Esophagus squamous epithelium (tissue), 5 donors: Measurements from ENCODE around the gene TIAM2. TPM values are rescaled to one million over a fixed set of nuclear protein-coding genes. Genes with fewer than 3 reads are reported as not detected.

ENCODE experiments used
- DNase-seq: peaks from one replicate; lab custom pipeline; 2025; lab: John Stamatoyannopoulos, UW
- H3K27ac ChIP-seq, 4 donors: fragments of 200-600 bp; sonication (generic); one replicate each; pipeline ENCODE4 v1.5.1; 2016 to 2019; ENCODE audit warnings: mild to moderate bottlenecking in 1 of 4
- H3K27me3 ChIP-seq, 4 donors: fragments of 200-600 bp; sonication (generic); 1 replicate in 3 of 4; 2 replicates in 1 of 4; pipeline versions ENCODE4 v1.5.1 to v1.6.0; 2017 to 2021; ENCODE audit warnings: antibody characterized with exemption in 1 of 4
- H3K36me3 ChIP-seq, 3 donors: fragments of 200-600 bp; sonication (generic); one replicate each; pipeline ENCODE4 v1.5.1; 2016 to 2019
- H3K4me1 ChIP-seq, 3 donors: fragments of 200-600 bp; sonication (generic); one replicate each; pipeline ENCODE4 v1.5.1; 2017 to 2019
- H3K4me3 ChIP-seq, 4 donors: fragments of 200-600 bp; sonication (generic); 1 replicate in 3 of 4; 2 replicates in 1 of 4; pipeline ENCODE4 v1.5.1; 2016 to 2019; ENCODE audit warnings: mild to moderate bottlenecking in 2 of 4, moderate library complexity in 1 of 4
- H3K9me3 ChIP-seq, 3 donors: fragments of 200-600 bp; sonication (generic); one replicate each; pipeline ENCODE4 v1.5.1; 2016 to 2019
- POLR2A ChIP-seq, 4 donors: fragments of 450-650 bp; IDR thresholded peaks; one replicate each; pipeline ENCODE4 v1.6.1; 2017; ENCODE audit warnings: antibody characterized with exemption in 4 of 4, mild to moderate bottlenecking in 4 of 4, moderate library complexity in 3 of 4
- WGBS, 2 donors: methylation state at CpG; one replicate each; pipeline ENCODE4 v1.1.5; 2018; 5-methylcytosine and 5-hydroxymethylcytosine counted together
- intact Hi-C: fragments of 100-400 bp; cut with DNase I; formaldehyde crosslinking; loops from one replicate; pipeline ENCODE4 v1.15.0; 2022
- total RNA-seq, 4 donors: library from RNA; depleted of rRNA; stranded (reverse); fragments of >200 nt; gene quantifications; one replicate each; pipeline ENCODE4 v1.1.0, GENCODE V29; 2016
- TF ChIP-seq, protein P1 (sequence below), 6 experiments: fragments of 450-650 bp in 4 of 6; fragments of 200-600 bp in 2 of 6; sonication (generic) in 2 of 6; IDR thresholded peaks; one replicate each; pipeline ENCODE4 v1.5.1; 2016 to 2019; ENCODE audit warnings: antibody characterized with exemption in 6 of 6, mild to moderate bottlenecking in 4 of 6, moderate library complexity in 4 of 6
- donor health status: DM: yes; HTN: yes; CAD: no.

The TIAM2 gene
- total RNA-seq, 4 donors from 2014 or later: 2.3 to 10.3 (median 5.6) TPM

DNA sequence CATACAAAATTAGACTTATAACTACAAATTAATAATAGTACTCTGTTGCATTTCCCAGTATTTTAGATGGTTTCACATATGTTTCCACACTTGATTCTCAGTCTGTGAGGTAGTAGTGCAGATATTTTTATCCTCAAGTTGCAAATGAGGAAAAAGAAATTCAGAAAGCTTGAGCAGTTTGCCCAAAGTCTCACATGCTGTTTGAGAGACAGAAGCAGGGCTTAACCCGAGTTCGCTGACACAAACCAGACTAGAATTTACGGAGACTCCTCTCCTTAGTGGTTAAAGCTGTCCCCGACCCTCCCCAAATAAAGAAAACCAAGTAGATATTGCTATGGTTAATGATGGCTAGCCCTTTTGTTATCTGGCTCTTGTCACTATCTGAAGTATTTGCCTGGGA lies 126.2 kb downstream of the TIAM2 start:
- no peak for TF ChIP-seq POLR2A (IDR thresholded peaks at IDR 0.05)
- TF ChIP-seq, protein P1, sequence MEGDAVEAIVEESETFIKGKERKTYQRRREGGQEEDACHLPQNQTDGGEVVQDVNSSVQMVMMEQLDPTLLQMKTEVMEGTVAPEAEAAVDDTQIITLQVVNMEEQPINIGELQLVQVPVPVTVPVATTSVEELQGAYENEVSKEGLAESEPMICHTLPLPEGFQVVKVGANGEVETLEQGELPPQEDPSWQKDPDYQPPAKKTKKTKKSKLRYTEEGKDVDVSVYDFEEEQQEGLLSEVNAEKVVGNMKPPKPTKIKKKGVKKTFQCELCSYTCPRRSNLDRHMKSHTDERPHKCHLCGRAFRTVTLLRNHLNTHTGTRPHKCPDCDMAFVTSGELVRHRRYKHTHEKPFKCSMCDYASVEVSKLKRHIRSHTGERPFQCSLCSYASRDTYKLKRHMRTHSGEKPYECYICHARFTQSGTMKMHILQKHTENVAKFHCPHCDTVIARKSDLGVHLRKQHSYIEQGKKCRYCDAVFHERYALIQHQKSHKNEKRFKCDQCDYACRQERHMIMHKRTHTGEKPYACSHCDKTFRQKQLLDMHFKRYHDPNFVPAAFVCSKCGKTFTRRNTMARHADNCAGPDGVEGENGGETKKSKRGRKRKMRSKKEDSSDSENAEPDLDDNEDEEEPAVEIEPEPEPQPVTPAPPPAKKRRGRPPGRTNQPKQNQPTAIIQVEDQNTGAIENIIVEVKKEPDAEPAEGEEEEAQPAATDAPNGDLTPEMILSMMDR (IDR thresholded peaks at IDR 0.05): no peak
- no peak for DNase-seq
- Histone ChIP-seq H3K4me3 (peak overlapping the region in 1 of 4 donors; percentile 3), H3K9me3 (no peaks in the 10 kb centered on the region), H3K4me1 (no peaks in the 10 kb centered on the region), H3K27me3 (no peaks in the 10 kb centered on the region), H3K36me3 (no peaks in the 10 kb centered on the region), H3K27ac (no peak overlapping the region)
- intact Hi-C loops: no loop called here
- WGBS, 2 donors: 87 to 90% methylated on average over 4 of the region's 4 CpGs

DNA sequence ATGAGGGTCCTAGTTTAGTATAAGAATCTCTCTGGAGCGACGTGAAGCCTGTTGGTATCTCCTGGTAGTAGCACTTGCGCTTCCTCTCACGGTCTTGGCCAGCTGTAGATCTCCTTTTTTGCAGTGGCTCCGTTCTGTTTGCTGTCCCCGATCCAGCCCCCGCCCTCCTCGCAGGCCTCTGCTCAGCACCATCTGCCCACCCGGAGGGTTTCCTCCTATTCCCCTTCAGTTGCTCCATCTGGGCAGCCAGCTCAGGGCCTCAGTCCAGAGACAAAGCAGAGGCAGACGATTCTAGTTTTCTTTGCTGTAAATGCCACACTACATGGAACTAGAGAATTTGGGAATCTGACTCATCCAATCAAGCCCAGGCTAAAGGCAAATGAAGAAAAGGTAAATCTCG lies 126.6 kb downstream of the TIAM2 start:
- 47 to 73% methylated on average over 10 of the region's 11 CpGs for WGBS, 2 donors

GRCh38 chr6:155122199-155122950 lies 127.3 kb downstream of the TIAM2 start:
- H3K27ac ChIP-seq: no peak overlapping the region
- 95% methylated on average over 6 of the region's 6 CpGs for WGBS, 2 donors
- DNase-seq: no peak
- no peaks in the 10 kb centered on the region for H3K9me3 ChIP-seq
- H3K36me3 ChIP-seq: no peaks in the 10 kb centered on the region
- intact Hi-C loops: no loop called here
- TF ChIP-seq, protein P1 (IDR thresholded peaks at IDR 0.05): no peak
- TF ChIP-seq POLR2A (IDR thresholded peaks at IDR 0.05): no peak
- no peak overlapping the region for H3K4me3 ChIP-seq
- no peaks in the 10 kb centered on the region for H3K27me3 ChIP-seq
- no peaks in the 10 kb centered on the region for H3K4me1 ChIP-seq

More for the DNA sequence above, 126.6 kb downstream of the TIAM2 start:
- no peak for TF ChIP-seq POLR2A (IDR thresholded peaks at IDR 0.05)
- TF ChIP-seq, protein P1 (IDR thresholded peaks at IDR 0.05): no peak
- Histone ChIP-seq H3K4me1 (no peaks in the 10 kb centered on the region), H3K27me3 (no peaks in the 10 kb centered on the region), H3K4me3 (peak overlapping the region in 1 of 4 donors; percentile 3), H3K27ac (no peak overlapping the region), H3K36me3 (no peaks in the 10 kb centered on the region), H3K9me3 (no peaks in the 10 kb centered on the region)
- intact Hi-C loops: no loop called here
- DNase-seq: no peak

GRCh38 chr6:155123520-155123919 lies 128.4 kb downstream of the TIAM2 start:
- H3K4me1 ChIP-seq: no peaks in the 10 kb centered on the region
- no peaks in the 10 kb centered on the region for H3K27me3 ChIP-seq
- intact Hi-C loops: no loop called here
- WGBS, 2 donors: 93 to 95% methylated on average over 9 to 10 of the region's 11 CpGs
- TF ChIP-seq POLR2A (IDR thresholded peaks at IDR 0.05): no peak
- TF ChIP-seq, protein P1 (IDR thresholded peaks at IDR 0.05): no peak
- H3K4me3 ChIP-seq: no peak overlapping the region
- H3K27ac ChIP-seq: no peak overlapping the region
- H3K36me3 ChIP-seq: no peaks in the 10 kb centered on the region
- DNase-seq: no peak
- H3K9me3 ChIP-seq: no peaks in the 10 kb centered on the region

- Histone ChIP-seq H3K4me3 (no peak overlapping the region), H3K27ac (no peak overlapping the region), H3K27me3 (no peaks in the 10 kb centered on the region), H3K9me3 (no peaks in the 10 kb centered on the region), H3K4me1 (no peaks in the 10 kb centered on the region), H3K36me3 (no peaks in the 10 kb centered on the region)
- intact Hi-C loops: no loop called here
- WGBS, 2 donors: 53 to 56% methylated on average over 2 of the region's 2 CpGs
- DNase-seq: no peak
- TF ChIP-seq, protein P1 (IDR thresholded peaks at IDR 0.05): no peak
- no peak for TF ChIP-seq POLR2A (IDR thresholded peaks at IDR 0.05)
These were observed 130.8 kb downstream of the TIAM2 start for GRCh38 chr6:155125906-155126305.
